HG02852 (cell line): ENCODE results near the gene GMNC.

Experiments used
- ATAC-seq: cut with Tn5 transposase; IDR thresholded peaks from one replicate; pipeline ENCODE4 v1.9.1; 2021; ENCODE audit warnings: mild to moderate bottlenecking, moderate library complexity; ENCODE audit not compliant: unreplicated experiment

The GMNC gene

GRCh38 chr3:190849607-190850006 is 12.9 kb downstream of the GMNC start:
- ATAC-seq = no peak

GRCh38 chr3:190848870-190849269 is 13.6 kb downstream of the GMNC start:
- ATAC-seq = no peak

GRCh38 chr3:190847436-190847835 is 15.1 kb downstream of the GMNC start:
- ATAC-seq = no peak

- no peak for ATAC-seq
These were observed 22.3 kb downstream of the GMNC start for GRCh38 chr3:190840146-190840545.

GRCh38 chr3:190831225-190831624 is 31.3 kb downstream of the GMNC start:
- no peak for ATAC-seq

- no peak for ATAC-seq
These were observed 32.5 kb downstream of the GMNC start for GRCh38 chr3:190830031-190830430.

GRCh38 chr3:190826018-190826417 is 36.5 kb downstream of the GMNC start:
- no peak for ATAC-seq

GRCh38 chr3:190825386-190826016 is 37.0 kb downstream of the GMNC start:
- ATAC-seq = no peak

- ATAC-seq = no peak
These were observed 50.6 kb downstream of the GMNC start for GRCh38 chr3:190811775-190812480.

- ATAC-seq = no peak
These were observed 51.5 kb downstream of the GMNC start for GRCh38 chr3:190810957-190811356.

GRCh38 chr3:190809351-190809750 is 53.1 kb downstream of the GMNC start:
- no peak for ATAC-seq

GRCh38 chr3:190807719-190808375 is 54.6 kb downstream of the GMNC start:
- ATAC-seq = no peak
